SK-N-MC (cell line): Measurements from ENCODE around the gene BEGAIN.

Source experiments
- EZH2 ChIP-seq: fragments of 200-600 bp; sonication (generic); IDR thresholded peaks from one replicate; pipeline ENCODE4 v1.6.1; 2017; ENCODE audit warnings: antibody characterized with exemption
- POLR2AphosphoS5 ChIP-seq: IDR thresholded peaks from 2 replicates; pipeline ENCODE4 v1.6.1; 2012; ENCODE audit warnings: mild to moderate bottlenecking, low read depth, low read length, borderline replicate concordance

DNA sequence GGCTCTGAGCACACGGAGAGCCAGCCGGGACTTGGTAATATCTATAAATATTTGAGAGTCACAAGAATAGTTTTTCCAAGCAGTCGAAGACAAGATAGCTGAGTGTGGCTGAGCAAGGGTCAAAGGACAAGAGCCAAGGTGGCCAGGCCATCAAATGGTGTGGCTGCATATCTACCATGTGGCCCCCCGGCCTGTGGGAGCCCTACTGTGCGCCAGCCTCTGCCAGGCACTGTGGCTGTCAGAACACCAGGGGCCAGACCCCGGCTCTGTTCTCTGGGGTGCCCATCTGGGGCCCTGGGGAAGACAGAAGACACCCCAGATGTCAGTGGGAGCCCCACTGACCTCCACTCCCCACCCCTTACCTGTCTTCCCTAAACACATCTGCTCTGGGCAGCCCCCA is 22.7 kb downstream of the BEGAIN start:
- TF ChIP-seq EZH2 = no peak
- no peak for TF ChIP-seq POLR2AphosphoS5
